Muscle layer of colon (tissue), 2 donors: Measurements from ENCODE around the gene SRPK1.

Experiments
- H3K27ac ChIP-seq: one replicate; pipeline ENCODE4 v1.7.0; 2013; ENCODE audit warnings: low read depth, mild to moderate bottlenecking, low read length, moderate library complexity
- H3K27me3 ChIP-seq, 2 donors: one replicate each; pipeline ENCODE4 v1.7.0; 2013; ENCODE audit warnings: low read length in 2 of 2, mild to moderate bottlenecking in 2 of 2; ENCODE audit not compliant: insufficient read depth in 2 of 2, control insufficient read depth in 1 of 2
- H3K36me3 ChIP-seq: one replicate; pipeline ENCODE4 v1.7.0; 2013; ENCODE audit warnings: mild to moderate bottlenecking, low read length; ENCODE audit not compliant: insufficient read depth
- H3K4me1 ChIP-seq: one replicate; pipeline ENCODE4 v1.7.0; 2013; ENCODE audit warnings: mild to moderate bottlenecking, low read length; ENCODE audit not compliant: insufficient read depth
- H3K4me3 ChIP-seq, 2 donors: one replicate each; pipeline ENCODE4 v1.7.0; 2013; ENCODE audit warnings: low read length in 2 of 2, low read depth in 1 of 2, mild to moderate bottlenecking in 1 of 2, moderate library complexity in 1 of 2
- H3K9ac ChIP-seq: one replicate; pipeline ENCODE4 v1.7.0; 2013; ENCODE audit warnings: low read length
- H3K9me3 ChIP-seq: one replicate; pipeline ENCODE4 v1.7.0; 2013; ENCODE audit warnings: mild to moderate bottlenecking, low read length
- donor health status: abdominal sarcoma.
- donor health status: Adenocarcinoma of cecum.

SRPK1 gene

DNA sequence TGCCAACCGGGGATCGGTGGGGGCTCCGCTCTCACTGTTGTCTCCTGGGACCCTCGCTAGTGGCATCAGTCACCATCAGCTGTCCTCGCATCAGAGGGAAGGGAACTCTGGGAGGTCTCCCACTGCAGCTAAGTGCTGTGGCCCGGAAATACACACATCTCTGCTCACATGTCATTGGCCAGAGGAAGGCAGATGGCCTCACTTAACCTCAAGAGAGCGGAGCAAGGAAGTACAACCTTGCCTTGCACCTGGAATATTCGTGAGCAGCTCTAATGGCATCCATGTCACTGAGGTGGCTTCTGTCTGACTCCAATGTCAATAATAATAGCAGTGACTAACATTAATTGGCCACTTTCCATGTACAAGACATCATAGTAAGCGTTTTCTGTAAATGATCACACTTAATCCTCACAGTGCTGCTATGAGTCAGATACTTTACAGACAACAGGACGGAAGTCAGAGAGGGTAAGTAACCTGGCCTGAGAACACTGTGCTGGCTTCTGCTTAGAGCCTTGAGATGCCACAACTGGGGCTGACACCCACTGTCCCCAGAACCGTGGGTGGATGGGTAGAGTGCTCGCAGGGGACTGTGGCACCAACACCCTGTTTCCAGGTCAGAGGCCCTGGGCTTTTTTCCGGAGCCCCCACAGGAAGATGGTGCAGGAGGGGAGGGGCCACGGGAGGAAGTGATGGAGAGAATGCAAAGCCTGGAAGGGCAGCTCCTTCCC, 109.8 kb downstream of the SRPK1 start:
- Histone ChIP-seq H3K27ac (no peak overlapping the region), H3K9me3 (no peaks in the 10 kb centered on the region), H3K4me3 (no peak overlapping the region), H3K9ac (no peak overlapping the region), H3K36me3 (no peaks in the 10 kb centered on the region), H3K4me1 (no peaks in the 10 kb centered on the region), H3K27me3 (peaks cover 3 to 8% of the 10 kb centered on the region in 2 donors)

DNA sequence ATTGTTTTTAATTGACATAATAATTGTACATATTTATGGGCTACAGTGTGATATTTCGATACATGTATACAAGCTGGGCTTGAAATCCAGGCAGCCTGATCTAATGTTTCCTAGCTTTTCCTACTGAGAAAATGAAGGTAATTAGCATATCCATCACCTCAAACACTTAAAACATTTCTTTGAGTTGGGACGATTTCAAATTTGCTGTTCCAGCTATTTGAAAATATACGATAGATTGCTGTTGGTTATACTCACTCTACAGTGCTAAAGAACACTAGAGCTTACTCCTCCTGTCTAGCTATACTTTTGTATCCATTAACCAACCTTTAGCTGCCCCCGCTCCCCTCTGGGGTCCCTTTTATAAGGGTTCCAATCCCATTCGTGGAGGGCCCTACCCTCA, 111.1 kb downstream of the SRPK1 start:
- Histone ChIP-seq H3K9ac (no peak overlapping the region), H3K4me1 (no peaks in the 10 kb centered on the region), H3K4me3 (no peak overlapping the region), H3K36me3 (no peaks in the 10 kb centered on the region), H3K27ac (no peak overlapping the region), H3K9me3 (no peaks in the 10 kb centered on the region), H3K27me3 (peaks cover 13 to 20% of the 10 kb centered on the region in 2 donors)

DNA sequence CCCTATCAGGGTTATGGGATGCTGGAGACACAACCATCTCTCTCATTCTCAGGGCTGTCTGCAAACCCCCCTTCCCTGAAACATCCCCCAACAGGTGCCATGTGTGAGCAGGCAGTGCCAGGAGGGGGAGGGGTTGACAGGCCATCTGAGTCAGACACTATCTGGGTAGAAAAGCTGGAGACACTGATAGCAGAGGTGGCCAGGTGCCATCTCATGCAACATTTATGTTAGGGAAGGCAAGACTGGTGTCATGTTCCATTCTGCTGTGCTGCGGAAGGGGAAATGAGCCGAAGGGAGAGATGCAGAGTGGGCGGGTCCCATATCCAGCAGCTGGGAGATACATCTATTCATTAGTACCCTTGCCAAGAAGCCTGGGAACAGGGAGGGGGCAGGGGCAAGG, 112.2 kb downstream of the SRPK1 start:
- Histone ChIP-seq H3K4me3 (no peak overlapping the region), H3K36me3 (no peaks in the 10 kb centered on the region), H3K9ac (no peak overlapping the region), H3K9me3 (no peaks in the 10 kb centered on the region), H3K27ac (no peak overlapping the region), H3K27me3 (peaks cover 13 to 20% of the 10 kb centered on the region in 2 donors), H3K4me1 (no peaks in the 10 kb centered on the region)

DNA sequence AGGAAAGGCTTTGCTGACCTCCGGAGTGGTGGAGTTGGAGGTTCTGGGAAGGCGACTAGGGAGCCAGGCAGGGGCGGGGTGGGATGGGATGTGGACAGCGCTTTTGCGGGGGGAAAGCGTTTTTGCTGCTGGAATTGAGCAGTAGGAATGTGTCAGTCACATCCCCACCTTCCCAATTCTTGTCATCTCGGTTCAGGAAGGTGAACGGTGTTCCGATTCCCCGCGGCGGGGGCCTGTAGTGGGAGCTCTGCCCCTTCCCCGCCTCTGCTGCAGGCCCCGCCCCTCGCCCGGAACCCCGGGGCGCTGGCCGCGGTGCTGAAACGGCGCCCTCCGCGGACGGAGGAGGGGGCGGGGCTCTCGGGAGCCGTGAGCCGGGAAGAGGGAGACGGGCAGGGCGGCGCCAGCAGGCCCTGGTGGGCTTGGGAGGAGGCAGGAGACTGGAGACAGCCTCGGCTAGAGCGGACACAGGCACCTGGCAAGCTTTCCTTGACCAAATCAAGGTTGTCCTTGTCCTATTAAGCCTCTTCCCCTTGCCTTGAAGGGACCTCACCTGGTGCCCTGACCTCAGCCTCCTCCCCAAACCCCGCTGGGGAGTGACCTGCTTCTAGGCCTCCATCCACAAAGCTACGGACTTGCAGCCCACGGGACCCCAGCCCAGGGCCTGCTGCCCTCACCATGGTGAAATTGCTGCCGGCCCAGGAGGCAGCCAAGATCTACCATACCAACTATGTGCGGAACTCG, 115.7 kb downstream of the SRPK1 start, which contains the start of gene LHFPL5:
Gene LHFPL5 (plus strand): TSS at position 357 of the 741 bp plus-strand sequence. CDS start 319 bp downstream, at position 676.
- H3K4me3 ChIP-seq = no peak within 1 kb of the TSS
- H3K9me3 ChIP-seq = no peaks in the 10 kb centered on the region
- no peak within 1 kb of the TSS for H3K27ac ChIP-seq
- H3K36me3 ChIP-seq = no peaks in the 10 kb centered on the region
- H3K4me1 ChIP-seq = no peaks in the 10 kb centered on the region
- peaks cover 13 to 20% of the 10 kb centered on the region in 2 donors for H3K27me3 ChIP-seq
- no peak within 1 kb of the TSS for H3K9ac ChIP-seq

DNA sequence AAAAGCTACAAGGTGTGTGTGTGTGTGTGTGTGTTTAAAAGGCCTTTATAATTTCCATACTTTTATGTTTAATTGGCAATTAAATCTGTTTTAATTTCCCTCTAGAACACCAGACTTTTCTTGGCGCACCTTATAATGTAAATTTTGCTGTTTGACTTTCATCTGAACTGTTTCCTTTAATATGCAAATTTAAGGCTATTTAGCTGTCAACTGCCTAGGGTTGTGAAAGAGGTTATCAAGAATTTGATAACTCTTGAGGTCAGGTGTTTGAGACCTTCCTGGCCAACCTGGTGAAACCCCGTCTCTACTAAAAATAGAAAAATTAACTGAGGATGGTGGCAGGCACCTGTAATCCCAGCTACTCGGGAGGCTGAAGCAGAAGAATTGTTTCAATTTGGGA, 119.8 kb downstream of the SRPK1 start:
- H3K4me1 ChIP-seq = no peaks in the 10 kb centered on the region
- no peaks in the 10 kb centered on the region for H3K9me3 ChIP-seq
- no peaks in the 10 kb centered on the region for H3K36me3 ChIP-seq
- H3K27ac ChIP-seq = no peak overlapping the region
- H3K9ac ChIP-seq = no peak overlapping the region
- H3K27me3 ChIP-seq = peaks cover 10 to 12% of the 10 kb centered on the region in 2 donors
- no peak overlapping the region for H3K4me3 ChIP-seq

DNA sequence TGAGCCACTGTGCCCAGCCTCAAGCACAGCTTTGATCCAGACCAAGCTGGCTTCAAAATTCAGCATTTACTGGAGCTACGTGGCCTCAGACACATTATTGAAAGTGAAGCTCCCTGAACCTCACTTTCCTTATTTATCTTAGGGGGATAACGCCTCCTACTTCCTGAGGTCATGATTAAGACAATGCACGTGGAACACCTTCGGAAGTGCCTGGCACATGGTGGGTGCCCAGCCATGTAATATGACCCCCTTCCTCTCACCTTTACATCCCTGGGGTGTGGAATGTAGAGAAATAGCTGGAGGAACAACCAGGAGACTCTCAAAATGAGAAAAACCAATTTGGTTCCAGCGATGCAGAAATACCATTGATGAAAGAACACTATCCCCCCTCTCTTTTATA, 122.2 kb downstream of the SRPK1 start:
- Histone ChIP-seq H3K9ac (no peak overlapping the region), H3K9me3 (no peaks in the 10 kb centered on the region), H3K4me1 (no peaks in the 10 kb centered on the region), H3K4me3 (no peak overlapping the region), H3K27ac (no peak overlapping the region), H3K36me3 (no peaks in the 10 kb centered on the region), H3K27me3 (no peaks in the 10 kb centered on the region)

DNA sequence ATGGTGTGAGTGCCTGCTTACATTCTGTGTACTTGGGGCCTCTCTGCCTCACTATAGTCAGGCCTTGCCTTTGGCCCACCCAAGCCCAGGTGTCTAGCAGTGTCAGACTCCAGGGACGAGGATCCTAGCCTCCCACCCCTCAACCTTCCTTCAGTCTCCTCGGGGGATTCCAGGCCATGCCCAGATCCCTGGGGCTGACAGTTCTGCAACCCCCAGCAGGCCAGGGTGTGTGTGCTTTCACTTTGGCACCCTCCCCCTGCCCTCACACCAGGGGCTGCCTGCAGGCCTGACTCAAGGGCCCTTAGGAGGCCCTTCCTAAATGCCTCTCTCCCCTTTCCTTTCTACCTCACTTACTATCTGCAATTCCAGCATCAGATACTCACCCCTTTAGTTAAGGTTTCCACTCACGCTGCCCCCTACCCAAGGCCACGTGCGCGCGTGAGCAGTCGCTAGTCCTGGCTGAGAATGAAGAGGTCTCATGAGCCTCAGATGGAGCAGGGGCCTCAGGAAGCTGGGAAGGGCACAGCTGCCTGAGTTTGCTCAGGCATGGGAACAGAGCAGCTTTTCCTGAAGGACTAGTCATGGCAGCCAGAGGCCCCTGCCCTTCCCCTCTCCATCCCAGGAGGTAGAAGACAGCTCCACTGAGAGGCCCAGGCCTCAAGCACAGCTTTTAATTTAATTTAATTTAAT, 122.9 kb downstream of the SRPK1 start:
- Histone ChIP-seq H3K9me3 (no peaks in the 10 kb centered on the region), H3K4me3 (no peak overlapping the region), H3K36me3 (no peaks in the 10 kb centered on the region), H3K27me3 (no peaks in the 10 kb centered on the region), H3K4me1 (no peaks in the 10 kb centered on the region), H3K27ac (no peak overlapping the region), H3K9ac (no peak overlapping the region)

DNA sequence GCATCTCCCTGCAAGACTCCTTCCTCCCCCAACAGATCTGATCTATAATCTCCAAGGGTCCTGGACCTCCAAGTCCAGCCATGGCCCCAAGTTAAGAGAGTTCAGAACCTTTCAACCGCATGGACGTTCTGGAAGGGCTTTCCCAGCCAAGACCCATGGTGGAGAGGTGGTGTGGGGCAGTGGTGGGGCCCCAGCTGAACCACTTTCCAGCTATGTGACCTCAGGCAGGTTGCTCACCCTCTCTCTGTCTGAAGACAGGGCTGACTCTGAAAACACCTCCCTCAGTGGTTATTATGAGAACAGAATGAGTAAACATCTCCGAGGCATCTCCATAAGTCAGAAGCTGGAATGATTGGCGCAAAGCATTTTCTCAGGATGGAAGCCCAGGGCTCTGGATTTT, 124.7 kb downstream of the SRPK1 start:
- H3K36me3 ChIP-seq = no peaks in the 10 kb centered on the region
- no peak overlapping the region for H3K27ac ChIP-seq
- no peaks in the 10 kb centered on the region for H3K9me3 ChIP-seq
- H3K27me3 ChIP-seq = no peaks in the 10 kb centered on the region
- H3K4me1 ChIP-seq = no peaks in the 10 kb centered on the region
- H3K4me3 ChIP-seq = no peak overlapping the region
- H3K9ac ChIP-seq = no peak overlapping the region

DNA sequence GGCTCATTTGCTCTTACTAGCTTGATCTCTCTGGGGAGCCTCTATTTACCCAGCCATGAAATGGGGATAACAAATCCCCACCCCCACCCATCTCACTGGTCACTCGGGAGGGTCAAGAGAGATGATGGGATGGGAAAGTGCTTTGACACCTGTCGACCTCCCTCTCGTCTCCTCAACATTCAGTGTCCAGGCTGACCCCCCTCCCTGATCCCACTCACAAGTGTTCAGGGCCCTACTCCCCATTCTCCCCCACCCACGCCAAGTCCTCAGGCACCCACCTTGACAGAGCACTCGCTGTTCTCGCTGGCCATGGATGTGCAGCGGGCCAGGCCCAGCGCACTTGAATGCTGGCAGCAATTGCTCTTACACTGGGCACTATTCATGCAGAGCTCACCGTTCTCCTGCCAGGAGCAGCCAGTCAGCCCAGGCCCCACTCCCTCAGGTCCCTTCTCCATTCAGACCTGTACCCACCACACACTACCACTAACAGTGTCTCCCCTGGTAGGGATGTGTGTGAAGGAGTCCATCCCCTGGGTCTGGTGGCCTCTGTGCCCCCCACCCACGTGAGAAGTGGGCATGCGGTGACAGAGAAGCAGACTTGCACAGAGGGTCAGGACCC, 125.3 kb downstream of the SRPK1 start:
- no peaks in the 10 kb centered on the region for H3K36me3 ChIP-seq
- H3K27ac ChIP-seq = no peak overlapping the region
- no peaks in the 10 kb centered on the region for H3K4me1 ChIP-seq
- no peak overlapping the region for H3K4me3 ChIP-seq
- no peak overlapping the region for H3K9ac ChIP-seq
- H3K9me3 ChIP-seq = no peaks in the 10 kb centered on the region
- no peaks in the 10 kb centered on the region for H3K27me3 ChIP-seq

DNA sequence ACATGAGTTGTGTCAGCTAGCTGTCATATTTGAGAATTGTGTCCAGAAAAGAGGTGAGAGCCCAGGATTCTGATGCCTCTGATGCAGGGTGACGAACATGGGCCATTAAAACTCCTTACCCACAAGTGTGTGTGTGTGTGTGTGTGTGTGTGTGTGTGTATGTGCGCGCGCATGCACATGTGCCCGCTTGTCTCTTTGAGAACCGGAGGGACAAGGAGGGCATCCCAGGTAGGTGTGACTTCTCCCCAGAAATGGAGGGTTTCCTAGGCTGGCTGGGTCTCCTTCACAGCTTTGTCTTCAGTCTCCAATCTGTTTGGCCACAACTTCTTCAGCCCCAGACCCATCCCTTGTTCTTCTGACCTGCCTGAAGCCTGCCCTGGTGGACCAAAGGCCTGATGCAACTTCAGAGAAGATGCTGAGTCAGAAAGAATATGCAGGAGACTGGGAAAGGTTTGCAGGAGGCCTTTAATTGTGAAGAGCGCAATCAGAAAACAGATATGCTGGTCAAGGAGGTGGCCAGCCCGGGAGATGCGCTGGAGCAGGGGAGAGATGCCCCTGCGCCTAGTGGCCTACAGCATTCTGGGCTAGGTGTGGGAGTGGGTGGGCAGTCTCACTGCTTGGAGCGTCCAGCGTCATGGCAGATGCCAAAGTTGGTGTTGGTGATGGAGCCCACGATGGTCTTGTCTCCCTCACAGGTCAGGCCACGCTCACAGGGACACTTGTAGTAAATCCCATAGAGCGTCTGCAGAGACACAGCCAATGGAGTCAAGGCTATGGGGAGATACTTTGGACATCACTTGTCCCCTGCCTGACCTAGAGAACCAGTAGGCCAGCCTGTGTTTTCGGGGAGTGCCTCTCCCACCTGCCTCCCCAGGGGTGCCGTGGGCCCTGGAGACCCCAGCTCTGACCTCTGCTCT, 126.1 kb downstream of the SRPK1 start:
- no peak overlapping the region for H3K9ac ChIP-seq
- no peak overlapping the region for H3K4me3 ChIP-seq
- no peak overlapping the region for H3K27ac ChIP-seq
- no peaks in the 10 kb centered on the region for H3K4me1 ChIP-seq
- no peaks in the 10 kb centered on the region for H3K27me3 ChIP-seq
- no peaks in the 10 kb centered on the region for H3K36me3 ChIP-seq
- no peaks in the 10 kb centered on the region for H3K9me3 ChIP-seq
